Neural cell (in vitro differentiated cells): Measurements from ENCODE around the gene C15orf40. TPM values are rescaled to one million over a fixed set of nuclear protein-coding genes. Genes with fewer than 3 reads are reported as not detected.

Experiments
- H2AFZ ChIP-seq: fragments of 200-600, 300-800 bp; sonication (generic), shearing (Covaris generic); 2 replicates; pipeline ENCODE4 v1.6.0; 2014; ENCODE audit warnings: low read depth, mild to moderate bottlenecking, antibody characterized with exemption, low read length, moderate library complexity
- H3F3A ChIP-seq: fragments of 200-600 bp; shearing (Covaris generic); 2 replicates; pipeline ENCODE4 v1.6.1; 2016; ENCODE audit warnings: mild to moderate bottlenecking, moderate library complexity, mixed read lengths, antibody characterized with exemption, low read length; ENCODE audit not compliant: insufficient read depth, poor library complexity, severe bottlenecking
- H3K27ac ChIP-seq: fragments of 200-600, 300-800 bp; sonication (generic), shearing (Covaris generic); 2 replicates; pipeline ENCODE4 v1.5.1; 2014; ENCODE audit warnings: mild to moderate bottlenecking, low read length, moderate library complexity
- H3K27me3 ChIP-seq: fragments of 300-800, 200-600 bp; sonication (generic), shearing (Covaris generic); 2 replicates; pipeline ENCODE4 v1.6.0; 2014; ENCODE audit warnings: mild to moderate bottlenecking, low read depth, low read length, moderate library complexity; ENCODE audit not compliant: insufficient read depth
- H3K36me3 ChIP-seq: fragments of 300-800, 200-600 bp; sonication (generic), shearing (Covaris generic); 2 replicates; pipeline ENCODE4 v1.5.1; 2014; ENCODE audit warnings: mild to moderate bottlenecking, antibody characterized with exemption, low read length, moderate library complexity; ENCODE audit not compliant: insufficient read depth
- H3K4me2 ChIP-seq: fragments of 300-800, 200-600 bp; sonication (generic), shearing (Covaris generic); 2 replicates; pipeline ENCODE4 v1.6.0; 2014; ENCODE audit warnings: mild to moderate bottlenecking, low read length
- H3K4me3 ChIP-seq: fragments of 300-800, 200-600 bp; sonication (generic), shearing (Covaris generic); 2 replicates; pipeline ENCODE4 v1.5.1; 2014; ENCODE audit warnings: mild to moderate bottlenecking, low read length, moderate library complexity
- H3K79me2 ChIP-seq: fragments of 200-600 bp; shearing (Covaris generic); replicated peaks from 2 replicates; pipeline ENCODE4 v1.6.0; 2014; ENCODE audit warnings: mild to moderate bottlenecking, low read length, moderate library complexity; ENCODE audit not compliant: insufficient read depth
- H3K9ac ChIP-seq: fragments of 300-800, 200-600 bp; sonication (generic), shearing (Covaris generic); 2 replicates; pipeline ENCODE4 v1.6.1; 2016; ENCODE audit warnings: mild to moderate bottlenecking, low read length, mixed read lengths
- H3K9me2 ChIP-seq: fragments of 200-600 bp; shearing (Covaris generic); 2 replicates; pipeline ENCODE4 v1.6.1; 2016; ENCODE audit warnings: mild to moderate bottlenecking, low read length, mixed read lengths; ENCODE audit not compliant: insufficient read depth
- H3K9me3 ChIP-seq: fragments of 200-600, 300-800 bp; sonication (generic), shearing (Covaris generic); 2 replicates; pipeline ENCODE4 v1.6.1; 2016; ENCODE audit warnings: mild to moderate bottlenecking, mixed run types, low read length, moderate library complexity, mixed read lengths
- H4K20me1 ChIP-seq: fragments of 200-600 bp; shearing (Covaris generic); 2 replicates; pipeline ENCODE4 v1.6.1; 2016; ENCODE audit warnings: mild to moderate bottlenecking, mixed run types; ENCODE audit not compliant: insufficient read depth
- EP300 ChIP-seq: fragments of 450-650 bp; conservative IDR thresholded peaks from 2 replicates; pipeline ENCODE4 v1.6.1; 2014; ENCODE audit warnings: antibody characterized with exemption, mild to moderate bottlenecking, moderate library complexity; ENCODE audit not compliant: poor library complexity, severe bottlenecking
- EZH2 ChIP-seq: fragments of 200-600, 300-800 bp; shearing (Covaris generic), sonication (generic); IDR thresholded peaks from 2 replicates; pipeline ENCODE4 v1.6.1; 2014; ENCODE audit warnings: antibody characterized with exemption, low read length, borderline replicate concordance, mild to moderate bottlenecking; ENCODE audit not compliant: insufficient read depth, poor library complexity, severe bottlenecking
- MXI1 ChIP-seq: fragments of 450-650 bp; conservative IDR thresholded peaks from 2 replicates; pipeline ENCODE4 v1.6.1; 2014; ENCODE audit warnings: antibody characterized with exemption, mild to moderate bottlenecking; ENCODE audit not compliant: poor library complexity, severe bottlenecking
- POLR2AphosphoS5 ChIP-seq: IDR thresholded peaks from 2 replicates; pipeline ENCODE4 v1.6.1; 2012
- RAD21 ChIP-seq: fragments of 450-650 bp; conservative IDR thresholded peaks from 2 replicates; pipeline ENCODE4 v1.6.1; 2014; ENCODE audit warnings: antibody characterized with exemption, mild to moderate bottlenecking, moderate library complexity
- SMC3 ChIP-seq: fragments of 450-650 bp; conservative IDR thresholded peaks from 2 replicates; pipeline ENCODE4 v1.6.1; 2014; ENCODE audit warnings: antibody characterized with exemption, mild to moderate bottlenecking, moderate library complexity; ENCODE audit not compliant: poor library complexity
- TAF1 ChIP-seq: IDR thresholded peaks from 2 replicates; pipeline ENCODE4 v1.6.1; 2012; ENCODE audit warnings: low read depth
- polyA plus RNA-seq: library from polyadenylated mRNA; depleted of rRNA; stranded (reverse); fragments of >200 nt; gene quantifications from 2 replicates; pipeline ENCODE4 v1.2.3, GENCODE V29; 2014
- TF ChIP-seq, protein P1 (sequence below): IDR thresholded peaks from 2 replicates; pipeline ENCODE4 v1.6.1; 2012; ENCODE audit warnings: borderline replicate concordance
- TF ChIP-seq, protein P2 (sequence below): fragments of 450-650 bp; IDR thresholded peaks from 2 replicates; pipeline ENCODE4 v1.5.1; 2014; ENCODE audit warnings: antibody characterized with exemption, mild to moderate bottlenecking, moderate library complexity; ENCODE audit not compliant: poor library complexity, severe bottlenecking

The C15orf40 gene
- polyA plus RNA-seq, 1 donor from 2014 or later: 17.2 TPM

DNA sequence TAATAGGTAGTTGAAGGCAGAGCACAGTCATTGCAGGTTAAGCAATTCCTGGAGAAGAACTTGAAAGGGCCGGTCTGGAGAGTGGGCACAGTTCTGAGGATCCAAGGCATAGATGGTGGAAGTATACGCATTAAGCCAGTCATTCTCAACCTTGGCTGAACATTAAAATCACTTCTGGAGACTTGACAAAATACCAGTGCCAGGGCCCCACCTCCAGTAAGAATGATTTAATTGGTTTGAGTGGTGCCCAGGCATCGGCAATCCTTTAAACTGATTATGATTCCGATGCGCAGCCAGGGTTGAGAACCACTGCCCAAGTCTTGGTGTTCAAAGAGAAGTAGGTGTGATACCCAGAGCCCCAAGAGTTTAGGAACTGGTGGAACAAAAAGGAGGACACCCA, 52.0 kb downstream of the C15orf40 start:
- Histone ChIP-seq H3K4me2 (no peak overlapping the region), H3K27me3 (no peaks in the 10 kb centered on the region), H3K9me3 (no peaks in the 10 kb centered on the region), H3F3A (no peaks in the 10 kb centered on the region), H4K20me1 (no peaks in the 10 kb centered on the region), H3K4me3 (no peak overlapping the region), H3K79me2 (no peaks in the 10 kb centered on the region), H2AFZ (no peak overlapping the region), H3K27ac (no peak overlapping the region), H3K9me2 (no peaks in the 10 kb centered on the region), H3K9ac (no peak overlapping the region), H3K36me3 (no peaks in the 10 kb centered on the region)
- TF ChIP-seq MXI1: no peak
- TF ChIP-seq, protein P1, sequence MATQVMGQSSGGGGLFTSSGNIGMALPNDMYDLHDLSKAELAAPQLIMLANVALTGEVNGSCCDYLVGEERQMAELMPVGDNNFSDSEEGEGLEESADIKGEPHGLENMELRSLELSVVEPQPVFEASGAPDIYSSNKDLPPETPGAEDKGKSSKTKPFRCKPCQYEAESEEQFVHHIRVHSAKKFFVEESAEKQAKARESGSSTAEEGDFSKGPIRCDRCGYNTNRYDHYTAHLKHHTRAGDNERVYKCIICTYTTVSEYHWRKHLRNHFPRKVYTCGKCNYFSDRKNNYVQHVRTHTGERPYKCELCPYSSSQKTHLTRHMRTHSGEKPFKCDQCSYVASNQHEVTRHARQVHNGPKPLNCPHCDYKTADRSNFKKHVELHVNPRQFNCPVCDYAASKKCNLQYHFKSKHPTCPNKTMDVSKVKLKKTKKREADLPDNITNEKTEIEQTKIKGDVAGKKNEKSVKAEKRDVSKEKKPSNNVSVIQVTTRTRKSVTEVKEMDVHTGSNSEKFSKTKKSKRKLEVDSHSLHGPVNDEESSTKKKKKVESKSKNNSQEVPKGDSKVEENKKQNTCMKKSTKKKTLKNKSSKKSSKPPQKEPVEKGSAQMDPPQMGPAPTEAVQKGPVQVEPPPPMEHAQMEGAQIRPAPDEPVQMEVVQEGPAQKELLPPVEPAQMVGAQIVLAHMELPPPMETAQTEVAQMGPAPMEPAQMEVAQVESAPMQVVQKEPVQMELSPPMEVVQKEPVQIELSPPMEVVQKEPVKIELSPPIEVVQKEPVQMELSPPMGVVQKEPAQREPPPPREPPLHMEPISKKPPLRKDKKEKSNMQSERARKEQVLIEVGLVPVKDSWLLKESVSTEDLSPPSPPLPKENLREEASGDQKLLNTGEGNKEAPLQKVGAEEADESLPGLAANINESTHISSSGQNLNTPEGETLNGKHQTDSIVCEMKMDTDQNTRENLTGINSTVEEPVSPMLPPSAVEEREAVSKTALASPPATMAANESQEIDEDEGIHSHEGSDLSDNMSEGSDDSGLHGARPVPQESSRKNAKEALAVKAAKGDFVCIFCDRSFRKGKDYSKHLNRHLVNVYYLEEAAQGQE: no peak
- no peak for TF ChIP-seq TAF1
- TF ChIP-seq SMC3: no peak

DNA sequence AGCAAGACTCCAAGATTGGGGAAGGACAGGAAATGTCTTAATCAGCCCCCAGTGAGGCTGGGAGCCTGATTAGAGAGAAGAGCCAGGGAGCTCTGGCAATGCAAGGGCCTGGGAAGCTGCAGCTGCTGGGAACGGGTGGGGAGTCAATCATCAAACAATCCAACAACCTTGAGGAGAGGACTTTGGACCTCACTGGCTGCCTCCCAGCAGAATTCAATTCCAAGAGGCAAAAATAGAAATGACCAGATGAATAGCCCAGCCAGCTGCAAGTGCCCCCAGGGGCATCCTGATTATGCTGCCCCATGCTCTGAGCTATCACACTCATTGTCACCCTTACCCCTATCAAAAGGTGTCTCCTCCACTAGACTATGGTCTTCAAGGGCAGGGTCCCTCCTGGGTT, 52.8 kb downstream of the C15orf40 start:
- no peaks in the 10 kb centered on the region for H3K27me3 ChIP-seq

More for the DNA sequence above, 52.8 kb downstream of the C15orf40 start:
- no peak for TF ChIP-seq EZH2
- no peak for TF ChIP-seq POLR2AphosphoS5
- TF ChIP-seq, protein P2, sequence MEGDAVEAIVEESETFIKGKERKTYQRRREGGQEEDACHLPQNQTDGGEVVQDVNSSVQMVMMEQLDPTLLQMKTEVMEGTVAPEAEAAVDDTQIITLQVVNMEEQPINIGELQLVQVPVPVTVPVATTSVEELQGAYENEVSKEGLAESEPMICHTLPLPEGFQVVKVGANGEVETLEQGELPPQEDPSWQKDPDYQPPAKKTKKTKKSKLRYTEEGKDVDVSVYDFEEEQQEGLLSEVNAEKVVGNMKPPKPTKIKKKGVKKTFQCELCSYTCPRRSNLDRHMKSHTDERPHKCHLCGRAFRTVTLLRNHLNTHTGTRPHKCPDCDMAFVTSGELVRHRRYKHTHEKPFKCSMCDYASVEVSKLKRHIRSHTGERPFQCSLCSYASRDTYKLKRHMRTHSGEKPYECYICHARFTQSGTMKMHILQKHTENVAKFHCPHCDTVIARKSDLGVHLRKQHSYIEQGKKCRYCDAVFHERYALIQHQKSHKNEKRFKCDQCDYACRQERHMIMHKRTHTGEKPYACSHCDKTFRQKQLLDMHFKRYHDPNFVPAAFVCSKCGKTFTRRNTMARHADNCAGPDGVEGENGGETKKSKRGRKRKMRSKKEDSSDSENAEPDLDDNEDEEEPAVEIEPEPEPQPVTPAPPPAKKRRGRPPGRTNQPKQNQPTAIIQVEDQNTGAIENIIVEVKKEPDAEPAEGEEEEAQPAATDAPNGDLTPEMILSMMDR: no peak
- TF ChIP-seq, protein P1: no peak
- no peak for TF ChIP-seq TAF1
- TF ChIP-seq EP300: no peak
- TF ChIP-seq RAD21: no peak
- no peak for TF ChIP-seq SMC3
- no peak for TF ChIP-seq MXI1
- Histone ChIP-seq H3K9ac (no peak overlapping the region), H3K79me2 (no peaks in the 10 kb centered on the region), H3K4me3 (no peak overlapping the region), H3K4me2 (no peak overlapping the region), H3F3A (no peaks in the 10 kb centered on the region), H3K9me3 (no peaks in the 10 kb centered on the region), H4K20me1 (no peaks in the 10 kb centered on the region), H3K36me3 (no peaks in the 10 kb centered on the region), H3K9me2 (no peaks in the 10 kb centered on the region), H3K27ac (no peak overlapping the region), H2AFZ (no peak overlapping the region)
